Natural killer cell (primary cell): ENCODE measurements around the gene MSGN1. TPM values are rescaled to one million over a fixed set of nuclear protein-coding genes. Genes with fewer than 3 reads are reported as not detected.
A peak's percentile ranks its signal among the peaks of the same experiment; 100 is the strongest.

Source experiments
- ATAC-seq, 3 donors: fragments of 150-1000 bp in 2 of 3; fragments of 200-7000 bp in 1 of 3; cut with Tn5 transposase; 1 replicate in 1 of 3; 2 replicates in 2 of 3; pipeline ENCODE4 v1.10.0; 2021; ENCODE audit warnings: mild to moderate bottlenecking in 2 of 3, moderate library complexity in 2 of 3
- DNase-seq, 2 donors: peaks; one replicate each; pipeline versions ENCODE4 v3.0.0 to v3.0.0-alpha.2; 2013 to 2021; ENCODE audit warnings: mixed read lengths in 1 of 2
- H3K27ac ChIP-seq: one replicate; pipeline ENCODE4 v1.5.1; 2013; ENCODE audit warnings: mild to moderate bottlenecking, low read length
- H3K27me3 ChIP-seq: one replicate; pipeline ENCODE4 v1.6.1; 2013; ENCODE audit warnings: low read length; ENCODE audit not compliant: control insufficient read depth, insufficient read depth
- H3K36me3 ChIP-seq: one replicate; pipeline ENCODE4 v1.6.1; 2013; ENCODE audit warnings: low read length; ENCODE audit not compliant: control insufficient read depth, insufficient read depth
- H3K4me1 ChIP-seq: one replicate; pipeline ENCODE4 v1.6.1; 2013; ENCODE audit warnings: low read length; ENCODE audit not compliant: control insufficient read depth, insufficient read depth
- H3K4me3 ChIP-seq: one replicate; pipeline ENCODE4 v1.5.1; 2013; ENCODE audit warnings: low read length
- H3K9me3 ChIP-seq: one replicate; pipeline ENCODE4 v1.6.1; 2013; ENCODE audit warnings: low read length; ENCODE audit not compliant: control insufficient read depth, insufficient read depth
- H3K27ac Mint-ChIP-seq, 2 donors: one replicate each; pipeline ENCODE4 v1.8.0; 2022; ENCODE audit warnings: mild to moderate bottlenecking in 2 of 2, mixed read lengths in 2 of 2, moderate library complexity in 1 of 2
- H3K27me3 Mint-ChIP-seq, 2 donors: one replicate each; pipeline ENCODE4 v1.8.0; 2022; ENCODE audit warnings: low read depth in 2 of 2, mixed read lengths in 2 of 2
- H3K36me3 Mint-ChIP-seq: one replicate; pipeline ENCODE4 v1.8.0; 2022; ENCODE audit warnings: mixed read lengths
- H3K4me1 Mint-ChIP-seq, 2 donors: one replicate each; pipeline ENCODE4 v1.8.0; 2022; ENCODE audit warnings: mixed read lengths in 2 of 2
- H3K4me3 Mint-ChIP-seq: one replicate; pipeline ENCODE4 v1.8.0; 2022; ENCODE audit warnings: mild to moderate bottlenecking, moderate library complexity, mixed read lengths
- H3K9me3 Mint-ChIP-seq, 2 donors: one replicate each; pipeline ENCODE4 v1.8.0; 2022; ENCODE audit warnings: mixed read lengths in 2 of 2
- whole genome bisulfite sequencing: methylation state at CpG from one replicate; pipeline ENCODE4 v1.1.7; 2013; ENCODE audit warnings: missing lambda C conversion rate; ENCODE audit not compliant: insufficient coverage; 5-methylcytosine and 5-hydroxymethylcytosine counted together
- intact Hi-C: fragments of 100-400 bp; cut with micrococcal nuclease; formaldehyde crosslinking; loops from one replicate; pipeline ENCODE4 v1.14.2; 2022
- total RNA-seq, 4 donors: library from RNA; stranded (reverse); fragments of 120-200 nt in 1 of 4; gene quantifications; one replicate each; pipeline versions ENCODE4 v1.2.3 to v1.2.4, GENCODE V29; 2013 to 2022
- TF ChIP-seq, protein P1 (sequence below): fragments of 200-600 bp; IDR thresholded peaks from one replicate; pipeline ENCODE4 v1.8.0; 2022; ENCODE audit warnings: antibody characterized with exemption

MSGN1 gene
- total RNA-seq, 3 donors from 2014 or later (not counting 1 experiment from before 2014, with no cell fraction given), result not detected

- peak overlapping the region; percentile 14 for H3K27ac ChIP-seq
- Mint-ChIP-seq H3K27me3 (peaks cover 10 to 21% of the 10 kb centered on the region in 2 donors), H3K9me3 (no peaks in the 10 kb centered on the region), H3K36me3 (no peaks in the 10 kb centered on the region), H3K4me1 (no peaks in the 10 kb centered on the region), H3K27ac (no peak overlapping the region), H3K4me3 (no peak overlapping the region)
- intact Hi-C loops, result no loop called here
- ATAC-seq (no peak), DNase-seq (no peak)
- no peaks in the 10 kb centered on the region for H3K27me3 ChIP-seq
- no CpG with 5 or more reads among the region's 1 CpG for WGBS
- no peaks in the 10 kb centered on the region for H3K36me3 ChIP-seq
- H3K4me3 ChIP-seq, result no peak overlapping the region
- H3K9me3 ChIP-seq, result no peaks in the 10 kb centered on the region
- no peaks in the 10 kb centered on the region for H3K4me1 ChIP-seq
- TF ChIP-seq, protein P1, sequence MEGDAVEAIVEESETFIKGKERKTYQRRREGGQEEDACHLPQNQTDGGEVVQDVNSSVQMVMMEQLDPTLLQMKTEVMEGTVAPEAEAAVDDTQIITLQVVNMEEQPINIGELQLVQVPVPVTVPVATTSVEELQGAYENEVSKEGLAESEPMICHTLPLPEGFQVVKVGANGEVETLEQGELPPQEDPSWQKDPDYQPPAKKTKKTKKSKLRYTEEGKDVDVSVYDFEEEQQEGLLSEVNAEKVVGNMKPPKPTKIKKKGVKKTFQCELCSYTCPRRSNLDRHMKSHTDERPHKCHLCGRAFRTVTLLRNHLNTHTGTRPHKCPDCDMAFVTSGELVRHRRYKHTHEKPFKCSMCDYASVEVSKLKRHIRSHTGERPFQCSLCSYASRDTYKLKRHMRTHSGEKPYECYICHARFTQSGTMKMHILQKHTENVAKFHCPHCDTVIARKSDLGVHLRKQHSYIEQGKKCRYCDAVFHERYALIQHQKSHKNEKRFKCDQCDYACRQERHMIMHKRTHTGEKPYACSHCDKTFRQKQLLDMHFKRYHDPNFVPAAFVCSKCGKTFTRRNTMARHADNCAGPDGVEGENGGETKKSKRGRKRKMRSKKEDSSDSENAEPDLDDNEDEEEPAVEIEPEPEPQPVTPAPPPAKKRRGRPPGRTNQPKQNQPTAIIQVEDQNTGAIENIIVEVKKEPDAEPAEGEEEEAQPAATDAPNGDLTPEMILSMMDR, result no peak
Observed at GRCh38 chr2:17814601-17815000, 1.7 kb upstream of the MSGN1 start.

DNA sequence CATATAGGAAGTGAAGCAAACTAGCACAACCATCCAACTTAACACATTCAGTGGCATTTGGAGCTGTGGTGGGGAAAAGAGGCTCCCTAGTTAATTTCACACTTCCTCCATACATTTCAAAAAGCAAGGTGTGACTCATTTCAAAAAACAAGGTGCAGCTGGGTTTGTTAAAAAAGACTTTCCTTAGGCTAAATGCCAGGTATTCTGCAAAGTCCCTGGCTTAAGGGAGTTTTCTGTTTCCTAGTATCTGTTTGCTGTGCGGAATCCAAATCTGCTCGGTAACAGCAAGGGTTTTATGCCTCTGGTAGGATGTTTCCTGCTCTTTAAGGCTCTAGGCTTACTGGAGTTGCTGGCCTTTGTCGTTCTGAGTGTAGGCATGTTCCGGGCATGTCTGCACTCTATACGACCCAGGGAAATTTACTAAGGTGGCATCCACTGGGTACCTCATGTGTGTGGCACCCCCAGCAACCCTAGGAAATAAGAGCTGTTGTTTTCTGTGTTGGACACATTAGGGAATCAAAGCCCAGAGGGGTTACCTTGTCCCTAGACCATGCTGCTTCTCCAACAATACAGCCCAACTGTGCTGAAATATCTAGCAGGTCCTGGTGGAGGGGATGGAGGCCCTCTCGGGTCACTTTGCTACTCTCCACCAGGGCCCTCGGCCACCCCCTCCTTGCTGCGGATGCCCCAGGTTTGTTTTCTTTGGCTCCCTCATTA lies 634 bp upstream of the MSGN1 start:
- ATAC-seq (no peak), DNase-seq (no peak)
- 91% methylated on average over 8 of the region's 8 CpGs for WGBS
- Mint-ChIP-seq H3K27me3 (peaks cover 11 to 29% of the 10 kb centered on the region in 2 donors), H3K9me3 (no peaks in the 10 kb centered on the region), H3K4me3 (no peak overlapping the region), H3K27ac (no peak overlapping the region), H3K36me3 (no peaks in the 10 kb centered on the region), H3K4me1 (no peaks in the 10 kb centered on the region)
- Histone ChIP-seq H3K36me3 (no peaks in the 10 kb centered on the region), H3K4me1 (no peaks in the 10 kb centered on the region), H3K27ac (no peak overlapping the region), H3K27me3 (no peaks in the 10 kb centered on the region), H3K9me3 (no peaks in the 10 kb centered on the region), H3K4me3 (no peak overlapping the region)
- TF ChIP-seq, protein P1, result no peak
- intact Hi-C loops, result no loop called here

DNA sequence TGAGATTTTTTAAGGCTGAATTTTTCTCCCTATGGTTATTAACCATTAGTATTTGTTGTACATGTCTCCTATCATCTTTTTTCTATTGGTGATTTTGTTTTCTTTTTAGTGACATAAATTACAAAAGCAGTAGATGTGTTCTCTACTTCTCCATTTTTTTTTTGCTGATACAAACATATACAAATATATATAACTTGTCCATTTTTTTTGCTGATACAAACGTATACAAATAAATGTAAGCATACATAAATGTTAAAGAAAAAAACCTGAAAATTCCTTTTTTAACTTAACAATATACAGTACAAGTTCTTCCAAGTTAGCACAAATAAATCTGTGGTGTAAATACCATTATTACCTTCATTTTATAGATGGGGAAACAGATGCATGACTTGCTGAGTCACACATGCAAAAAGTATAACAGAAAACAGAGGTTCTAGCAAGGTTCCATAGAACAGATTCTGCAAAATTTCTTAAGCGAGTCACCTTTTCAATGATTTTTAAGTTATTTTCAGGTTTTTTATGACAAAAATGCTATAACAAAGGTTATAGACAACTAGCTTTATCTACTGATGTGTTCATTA lies 2.1 kb downstream of the MSGN1 start:
- Mint-ChIP-seq H3K36me3 (no peaks in the 10 kb centered on the region), H3K4me1 (no peaks in the 10 kb centered on the region), H3K27me3 (peaks cover 9 to 27% of the 10 kb centered on the region in 2 donors), H3K27ac (no peak overlapping the region), H3K4me3 (no peak overlapping the region), H3K9me3 (no peaks in the 10 kb centered on the region)
- no peaks in the 10 kb centered on the region for H3K27me3 ChIP-seq
- ATAC-seq, result no peak
- no peaks in the 10 kb centered on the region for H3K36me3 ChIP-seq
- WGBS, result 67% methylated on average over 1 of the region's 2 CpGs
- TF ChIP-seq, protein P1, result no peak
- no peaks in the 10 kb centered on the region for H3K9me3 ChIP-seq
- no peaks in the 10 kb centered on the region for H3K4me1 ChIP-seq
- no peak overlapping the region for H3K4me3 ChIP-seq
- intact Hi-C loops, result no loop called here
- no peak for DNase-seq
- H3K27ac ChIP-seq, result no peak overlapping the region
